ENCODE data around the gene C1orf50.

The C1orf50 gene

DNA sequence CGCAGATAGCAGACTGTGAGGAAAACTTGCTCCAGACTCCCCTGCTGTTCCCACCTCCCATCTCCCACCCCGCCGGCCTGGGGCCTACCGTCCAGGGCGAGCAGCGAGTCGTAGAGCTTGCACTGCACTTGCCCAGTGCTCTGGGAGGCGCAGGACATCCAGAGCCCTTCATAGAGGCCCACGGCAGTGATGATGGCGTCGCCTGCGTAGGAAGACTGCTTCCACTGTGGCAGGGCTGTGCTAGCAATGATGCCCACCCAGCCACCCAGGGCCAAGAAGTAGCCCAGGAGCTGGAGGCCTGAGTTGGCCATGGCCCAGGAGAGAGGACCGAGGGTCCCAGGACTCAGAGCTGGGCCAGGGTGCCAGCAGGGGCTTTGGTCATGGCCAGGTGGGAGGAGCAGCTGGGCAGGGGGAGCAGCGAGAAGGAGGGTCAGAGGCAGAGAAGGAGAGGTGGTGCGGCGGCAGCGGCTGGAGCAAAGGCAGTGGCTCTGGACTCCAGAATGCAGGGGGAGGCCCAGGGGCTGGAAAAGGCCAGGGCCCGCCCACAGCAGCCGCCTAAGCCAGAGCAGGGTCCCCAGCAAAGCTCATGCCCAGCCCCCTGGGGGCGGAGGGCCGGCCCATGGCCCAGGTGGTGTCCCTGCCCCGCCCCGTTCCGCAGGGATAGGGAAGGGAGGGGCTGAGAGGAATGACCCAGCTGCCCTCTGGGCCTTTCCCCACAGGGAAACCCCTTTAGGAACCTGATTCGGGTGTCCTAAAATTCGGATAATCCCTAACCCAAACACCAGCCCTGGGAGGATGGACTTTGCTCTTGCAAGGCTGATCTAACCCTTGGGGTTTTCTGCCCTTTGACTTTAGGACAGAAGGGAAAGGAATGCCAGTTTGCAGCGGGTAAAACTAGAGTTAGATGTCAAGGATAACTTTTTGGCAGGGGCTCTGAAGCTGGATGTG is 27.0 kb upstream of the C1orf50 start, which contains the start of gene CLDN19:
TSS of gene CLDN19 (minus strand) at position 484 of the 948 bp plus-strand sequence. CDS start at position 311, 173 bp downstream.
- no peak within 1 kb of the TSS for H3K27ac ChIP-seq (ENCODE audit: low read length)
- no peak within 1 kb of the TSS for H3K4me3 ChIP-seq (ENCODE audit: low read length in 2 of 2)
- no peaks in the 10 kb centered on the region for H3K4me1 ChIP-seq (ENCODE audit: control insufficient read depth, insufficient read depth, low read length)
- no peaks in the 10 kb centered on the region for H3K9me3 ChIP-seq (ENCODE audit: control insufficient read depth in 2 of 2, low read length in 2 of 2)
- no peak within 1 kb of the TSS for H3K9ac ChIP-seq (ENCODE audit: low read length in 2 of 2)
- H3K27me3 ChIP-seq (ENCODE audit: control insufficient read depth in 1 of 2, insufficient read depth in 2 of 2, low read length in 2 of 2): no peaks in the 10 kb centered on the region
- H3K36me3 ChIP-seq (ENCODE audit: control insufficient read depth in 2 of 2, insufficient read depth in 2 of 2, low read length in 2 of 2): no peaks in the 10 kb centered on the region

DNA sequence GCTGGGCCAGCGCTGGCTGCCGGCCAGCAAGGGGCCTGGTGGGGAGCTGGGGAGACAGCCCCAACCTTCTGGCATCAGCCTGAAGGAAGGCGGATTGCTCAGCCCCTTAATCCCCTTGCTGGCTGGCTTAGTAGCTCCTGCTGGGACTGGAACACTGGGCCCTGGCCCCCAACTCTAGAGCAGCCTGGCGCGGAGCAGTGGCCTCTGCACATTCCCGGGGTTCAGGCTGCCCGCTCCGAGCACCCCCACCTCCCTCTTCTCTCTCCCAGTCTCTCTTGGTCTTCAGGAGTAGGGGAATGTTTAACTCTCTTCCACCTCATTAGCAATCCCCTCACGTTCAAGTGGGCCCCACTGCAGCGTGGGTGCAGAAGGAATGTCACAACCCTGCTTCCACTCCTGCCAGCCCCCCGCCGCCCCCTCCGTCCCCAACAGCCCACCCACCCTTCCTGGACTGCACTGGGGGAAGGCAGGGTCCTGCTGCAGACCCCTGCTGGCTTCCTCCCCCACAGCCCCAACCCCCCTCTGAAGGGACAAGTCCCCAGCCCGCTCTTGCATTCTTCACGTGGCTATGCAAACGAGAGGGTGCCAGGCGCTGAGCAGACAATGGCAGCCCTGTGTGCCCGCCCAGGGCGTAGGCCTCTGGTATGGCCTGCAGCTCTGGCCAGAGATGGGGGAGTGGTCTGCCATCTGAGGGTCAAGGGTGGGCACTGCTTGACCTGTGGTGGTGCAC is 26.0 kb upstream of the C1orf50 start:
- no peaks in the 10 kb centered on the region for H3K4me1 ChIP-seq (ENCODE audit: control insufficient read depth, insufficient read depth, low read length)
- H3K36me3 ChIP-seq (ENCODE audit: control insufficient read depth in 2 of 2, insufficient read depth in 2 of 2, low read length in 2 of 2): peaks cover 0 to 6% of the 10 kb centered on the region in 2 donors
- H3K9me3 ChIP-seq (ENCODE audit: control insufficient read depth in 2 of 2, low read length in 2 of 2): no peaks in the 10 kb centered on the region
- no peak overlapping the region for H3K9ac ChIP-seq (ENCODE audit: low read length in 2 of 2)
- H3K27me3 ChIP-seq (ENCODE audit: control insufficient read depth in 1 of 2, insufficient read depth in 2 of 2, low read length in 2 of 2): no peaks in the 10 kb centered on the region
- no peak overlapping the region for H3K4me3 ChIP-seq (ENCODE audit: low read length in 2 of 2)
- no peak overlapping the region for H3K27ac ChIP-seq (ENCODE audit: low read length)

DNA sequence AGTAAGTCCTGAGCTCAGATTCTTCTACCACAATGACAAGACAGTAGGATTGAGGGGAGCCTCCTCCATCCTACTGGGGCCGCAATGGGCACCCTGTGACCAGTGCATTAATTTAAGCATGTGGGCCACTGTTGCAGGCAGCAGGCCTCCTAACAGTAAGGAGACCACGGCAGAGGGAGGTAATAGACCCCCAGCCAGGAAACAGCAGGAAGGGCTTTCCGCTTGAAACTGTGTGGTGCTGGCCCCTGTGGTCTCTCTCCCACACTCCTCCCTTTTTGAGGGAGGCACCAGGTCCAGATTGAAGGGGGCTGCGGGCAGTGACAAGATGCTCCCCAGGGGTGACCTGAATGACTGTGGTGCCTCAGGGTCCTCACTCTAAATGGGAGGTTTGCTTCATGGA is 25.3 kb upstream of the C1orf50 start:
- Histone ChIP-seq H3K9me3 (ENCODE audit: control insufficient read depth in 2 of 2, low read length in 2 of 2) (no peaks in the 10 kb centered on the region), H3K27ac (ENCODE audit: low read length) (no peak overlapping the region), H3K4me1 (ENCODE audit: control insufficient read depth, insufficient read depth, low read length) (no peaks in the 10 kb centered on the region)

DNA sequence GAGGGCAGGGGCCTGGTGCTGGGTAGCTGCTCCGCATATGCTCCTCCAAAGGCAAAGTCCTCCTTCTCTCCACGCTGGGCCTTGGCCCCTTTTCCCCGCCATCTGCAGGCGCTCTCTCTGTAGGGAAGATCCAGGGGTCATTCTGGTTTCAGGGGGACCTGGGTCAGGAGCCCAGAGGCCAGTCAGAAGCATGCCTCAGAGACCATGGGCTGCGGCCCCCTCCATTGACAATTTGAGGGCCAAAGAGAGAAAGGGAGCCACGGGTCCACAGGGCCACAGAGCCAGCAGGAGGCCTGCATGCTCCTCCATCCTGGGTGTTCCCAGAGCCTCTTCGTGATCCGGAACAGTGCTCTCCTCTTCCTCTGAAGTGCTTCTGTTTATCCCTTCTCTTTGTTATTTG is 24.9 kb upstream of the C1orf50 start:
- Histone ChIP-seq H3K27me3 (ENCODE audit: control insufficient read depth in 1 of 2, insufficient read depth in 2 of 2, low read length in 2 of 2) (no peaks in the 10 kb centered on the region), H3K4me3 (ENCODE audit: low read length in 2 of 2) (no peak overlapping the region), H3K9me3 (ENCODE audit: control insufficient read depth in 2 of 2, low read length in 2 of 2) (no peaks in the 10 kb centered on the region), H3K36me3 (ENCODE audit: control insufficient read depth in 2 of 2, insufficient read depth in 2 of 2, low read length in 2 of 2) (peaks cover 0 to 13% of the 10 kb centered on the region in 2 donors), H3K27ac (ENCODE audit: low read length) (no peak overlapping the region), H3K9ac (ENCODE audit: low read length in 2 of 2) (no peak overlapping the region), H3K4me1 (ENCODE audit: control insufficient read depth, insufficient read depth, low read length) (no peaks in the 10 kb centered on the region)

More for the DNA sequence above, 25.3 kb upstream of the C1orf50 start:
- Histone ChIP-seq H3K27me3 (ENCODE audit: control insufficient read depth in 1 of 2, insufficient read depth in 2 of 2, low read length in 2 of 2) (no peaks in the 10 kb centered on the region), H3K36me3 (ENCODE audit: control insufficient read depth in 2 of 2, insufficient read depth in 2 of 2, low read length in 2 of 2) (peaks cover 0 to 10% of the 10 kb centered on the region in 2 donors), H3K4me3 (ENCODE audit: low read length in 2 of 2) (no peak overlapping the region), H3K9ac (ENCODE audit: low read length in 2 of 2) (no peak overlapping the region)

DNA sequence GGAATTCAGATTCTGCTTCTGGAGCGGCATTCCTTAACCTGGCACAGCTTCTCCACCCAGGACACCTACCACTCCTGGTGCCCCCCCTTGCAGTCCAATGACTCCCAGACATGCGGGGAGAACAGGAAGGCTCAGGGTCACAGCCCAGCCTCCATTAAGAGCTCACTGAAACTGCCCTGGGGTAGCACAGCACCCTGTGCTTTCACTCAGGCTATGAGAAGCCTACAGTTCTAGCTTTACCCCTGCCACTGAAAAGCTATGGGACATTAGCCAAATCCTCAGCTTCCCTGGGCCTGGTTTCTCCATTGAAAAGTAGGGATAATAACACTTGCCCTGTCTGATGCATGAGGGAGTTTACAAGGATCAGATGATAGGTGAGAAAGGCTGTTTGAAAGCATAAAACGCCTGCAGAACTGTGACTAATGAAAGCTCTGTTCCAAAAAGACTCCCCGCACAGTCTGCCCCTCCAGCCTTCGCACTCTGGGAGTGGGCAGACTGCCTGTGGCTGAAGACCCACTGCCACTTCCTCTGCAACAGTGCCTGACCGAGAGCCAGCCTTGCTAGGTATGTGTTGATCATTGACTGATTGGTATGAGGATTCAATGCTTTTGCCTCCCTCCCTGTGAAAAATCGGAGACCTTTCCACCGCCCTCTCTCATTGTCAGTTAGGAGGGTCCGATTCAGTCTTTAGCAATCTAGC is 24.3 kb upstream of the C1orf50 start:
- Histone ChIP-seq H3K9ac (ENCODE audit: low read length in 2 of 2) (no peak overlapping the region), H3K4me1 (ENCODE audit: control insufficient read depth, insufficient read depth, low read length) (no peaks in the 10 kb centered on the region), H3K27me3 (ENCODE audit: control insufficient read depth in 1 of 2, insufficient read depth in 2 of 2, low read length in 2 of 2) (no peaks in the 10 kb centered on the region), H3K27ac (ENCODE audit: low read length) (no peak overlapping the region), H3K4me3 (ENCODE audit: low read length in 2 of 2) (no peak overlapping the region), H3K36me3 (ENCODE audit: control insufficient read depth in 2 of 2, insufficient read depth in 2 of 2, low read length in 2 of 2) (peaks cover 0 to 14% of the 10 kb centered on the region in 2 donors), H3K9me3 (ENCODE audit: control insufficient read depth in 2 of 2, low read length in 2 of 2) (no peaks in the 10 kb centered on the region)

DNA sequence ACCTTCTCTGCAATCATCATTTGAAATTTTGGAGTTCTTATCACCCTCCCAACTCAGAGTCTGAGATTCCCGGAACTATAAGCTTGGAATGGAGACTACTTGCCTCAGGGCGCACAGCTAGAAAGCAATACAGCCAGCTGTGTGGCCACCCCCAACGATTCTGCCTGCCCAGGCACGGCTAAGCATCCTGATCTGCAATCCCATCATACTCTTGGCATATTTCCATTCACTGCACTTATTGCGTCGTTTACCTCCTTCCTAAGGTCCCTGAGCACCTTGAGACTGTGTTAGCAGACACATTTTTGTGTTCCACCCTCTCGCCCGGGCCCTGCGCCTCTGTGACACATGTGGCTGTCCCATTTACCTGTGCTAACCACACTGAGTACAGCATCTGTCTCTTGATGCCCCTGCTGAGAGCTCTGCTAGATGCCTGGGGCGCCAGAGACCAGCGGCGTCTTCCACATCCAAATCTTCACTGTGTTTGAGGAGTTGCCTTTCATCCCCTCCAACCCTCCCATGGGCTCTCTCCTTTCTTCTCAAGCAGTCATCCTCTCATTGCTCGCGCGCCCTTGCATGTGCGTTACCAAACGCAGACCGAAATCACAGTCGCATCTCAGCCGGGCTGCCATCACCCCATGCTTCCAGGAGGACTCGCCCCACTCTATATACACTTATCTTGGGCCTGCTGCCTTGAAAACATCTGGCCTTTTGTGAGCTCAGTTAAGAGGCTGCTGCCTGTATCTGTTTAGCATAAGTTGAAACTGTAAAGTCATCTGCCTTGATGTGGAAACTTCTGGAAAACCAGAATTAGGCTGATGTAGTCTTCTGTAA is 23.5 kb upstream of the C1orf50 start:
- Histone ChIP-seq H3K9ac (ENCODE audit: low read length in 2 of 2) (no peak overlapping the region), H3K27ac (ENCODE audit: low read length) (no peak overlapping the region), H3K27me3 (ENCODE audit: control insufficient read depth in 1 of 2, insufficient read depth in 2 of 2, low read length in 2 of 2) (no peaks in the 10 kb centered on the region), H3K4me1 (ENCODE audit: control insufficient read depth, insufficient read depth, low read length) (no peaks in the 10 kb centered on the region), H3K4me3 (ENCODE audit: low read length in 2 of 2) (no peak overlapping the region), H3K36me3 (ENCODE audit: control insufficient read depth in 2 of 2, insufficient read depth in 2 of 2, low read length in 2 of 2) (peaks cover 2 to 21% of the 10 kb centered on the region in 2 donors), H3K9me3 (ENCODE audit: control insufficient read depth in 2 of 2, low read length in 2 of 2) (no peaks in the 10 kb centered on the region)

DNA sequence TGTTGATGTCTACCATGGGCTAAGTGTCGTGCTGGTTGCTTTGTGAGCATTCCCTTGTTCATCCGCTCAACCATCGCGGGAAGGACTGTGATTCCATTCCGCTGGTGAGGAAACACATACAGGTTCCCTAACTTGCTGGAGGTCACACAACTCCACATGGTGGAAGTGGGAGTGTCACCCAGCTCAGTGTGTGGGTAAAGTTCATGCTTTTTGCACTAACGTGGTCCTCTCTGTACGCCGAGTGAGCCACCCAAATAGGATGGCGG is 23.0 kb upstream of the C1orf50 start:
- Histone ChIP-seq H3K9ac (ENCODE audit: low read length in 2 of 2) (no peak overlapping the region), H3K9me3 (ENCODE audit: control insufficient read depth in 2 of 2, low read length in 2 of 2) (no peaks in the 10 kb centered on the region), H3K27ac (ENCODE audit: low read length) (no peak overlapping the region), H3K4me3 (ENCODE audit: low read length in 2 of 2) (no peak overlapping the region), H3K36me3 (ENCODE audit: control insufficient read depth in 2 of 2, insufficient read depth in 2 of 2, low read length in 2 of 2) (peaks cover 4 to 25% of the 10 kb centered on the region in 2 donors), H3K27me3 (ENCODE audit: control insufficient read depth in 1 of 2, insufficient read depth in 2 of 2, low read length in 2 of 2) (no peaks in the 10 kb centered on the region), H3K4me1 (ENCODE audit: control insufficient read depth, insufficient read depth, low read length) (no peaks in the 10 kb centered on the region)

DNA sequence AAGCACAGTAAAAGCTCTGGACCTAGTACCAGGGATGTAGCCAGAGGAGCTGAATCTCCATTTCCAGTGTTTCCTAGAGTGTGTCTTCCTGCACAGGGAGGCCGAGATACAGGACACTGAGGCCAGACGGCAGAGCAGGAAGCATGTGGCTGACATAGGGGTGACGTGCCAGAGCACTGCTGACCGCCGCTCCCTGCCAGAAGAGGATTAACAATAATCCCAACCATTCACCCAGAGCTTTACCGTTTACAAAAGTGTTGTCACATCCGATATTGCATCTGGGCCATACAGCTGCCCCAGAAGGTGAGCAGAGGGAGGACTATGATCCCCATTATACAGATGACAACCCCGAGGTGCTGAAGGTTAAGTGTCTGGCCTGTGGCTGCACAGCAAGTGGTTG is 21.2 kb upstream of the C1orf50 start:
- Histone ChIP-seq H3K4me1 (ENCODE audit: control insufficient read depth, insufficient read depth, low read length) (no peaks in the 10 kb centered on the region), H3K9me3 (ENCODE audit: control insufficient read depth in 2 of 2, low read length in 2 of 2) (no peaks in the 10 kb centered on the region), H3K9ac (ENCODE audit: low read length in 2 of 2) (no peak overlapping the region), H3K36me3 (ENCODE audit: control insufficient read depth in 2 of 2, insufficient read depth in 2 of 2, low read length in 2 of 2) (peaks cover 8 to 36% of the 10 kb centered on the region in 2 donors), H3K4me3 (ENCODE audit: low read length in 2 of 2) (no peak overlapping the region), H3K27me3 (ENCODE audit: control insufficient read depth in 1 of 2, insufficient read depth in 2 of 2, low read length in 2 of 2) (no peaks in the 10 kb centered on the region), H3K27ac (ENCODE audit: low read length) (no peak overlapping the region)

DNA sequence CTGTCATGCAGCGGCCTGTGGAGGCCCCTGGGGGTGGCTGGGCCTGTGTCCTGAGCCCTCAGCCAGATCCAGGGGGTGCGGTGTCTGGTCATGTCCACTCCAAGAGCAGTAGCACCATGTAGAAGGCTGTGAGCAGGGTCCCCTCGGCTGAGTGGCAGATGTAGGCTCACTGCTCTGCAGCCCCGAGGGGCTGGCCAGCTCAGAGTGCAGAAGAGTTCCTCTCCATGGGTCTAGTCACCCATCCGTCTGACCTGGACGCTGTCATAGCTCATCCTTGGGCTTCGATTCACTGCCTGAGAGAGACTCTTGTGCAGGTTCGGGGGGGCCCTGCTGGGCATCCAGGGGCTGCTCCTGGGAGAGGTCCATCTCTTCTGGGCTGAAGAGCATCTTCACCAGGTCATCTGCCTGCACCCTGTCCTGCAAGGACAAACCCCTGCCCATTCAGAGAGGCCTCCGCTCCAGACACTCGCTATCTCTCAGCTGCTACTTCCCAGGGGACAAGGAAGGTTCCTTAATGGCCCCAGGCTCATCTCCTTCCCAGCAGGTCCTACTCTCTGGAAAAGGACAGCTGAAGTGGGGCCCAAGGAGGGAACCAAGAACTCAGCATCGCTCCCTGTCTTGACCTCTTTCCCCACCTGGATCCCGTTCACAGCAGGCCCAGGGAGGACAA is 20.5 kb upstream of the C1orf50 start:
- Histone ChIP-seq H3K4me1 (ENCODE audit: control insufficient read depth, insufficient read depth, low read length) (no peaks in the 10 kb centered on the region), H3K4me3 (ENCODE audit: low read length in 2 of 2) (no peak overlapping the region), H3K9ac (ENCODE audit: low read length in 2 of 2) (no peak overlapping the region), H3K9me3 (ENCODE audit: control insufficient read depth in 2 of 2, low read length in 2 of 2) (no peaks in the 10 kb centered on the region), H3K36me3 (ENCODE audit: control insufficient read depth in 2 of 2, insufficient read depth in 2 of 2, low read length in 2 of 2) (peaks cover 8 to 36% of the 10 kb centered on the region in 2 donors), H3K27ac (ENCODE audit: low read length) (no peak overlapping the region), H3K27me3 (ENCODE audit: control insufficient read depth in 1 of 2, insufficient read depth in 2 of 2, low read length in 2 of 2) (no peaks in the 10 kb centered on the region)
